Endometrial microvascular endothelial cells (primary cell): ENCODE data around the gene ADCY3. TPM values are rescaled to one million over a fixed set of nuclear protein-coding genes. Genes with fewer than 3 reads are reported as not detected.
"Not testable (repeated sequence)": the region's sequence is repeated elsewhere in the genome, so short reads cannot be mapped to it uniquely, and the experiment has no call there.

ENCODE experiments used
- in situ Hi-C: cut with HindIII; loops from 2 replicates; pipeline ENCODE4 v1.10.0; 2017; ENCODE audit warnings: low sequenced_read_pairs, low pct_unique_long_range_greater_than_20kb; ENCODE audit errors: inconsistent ontology term
- total RNA-seq: library from RNA; depleted of rRNA; stranded (reverse); fragments of >200 nt; gene quantifications from one replicate; pipeline ENCODE4 v1.2.3, GENCODE V29; 2015; ENCODE audit errors: inconsistent ontology term

The ADCY3 gene
- total RNA-seq, 1 donor from 2014 or later, result 38.0 TPM

DNA sequence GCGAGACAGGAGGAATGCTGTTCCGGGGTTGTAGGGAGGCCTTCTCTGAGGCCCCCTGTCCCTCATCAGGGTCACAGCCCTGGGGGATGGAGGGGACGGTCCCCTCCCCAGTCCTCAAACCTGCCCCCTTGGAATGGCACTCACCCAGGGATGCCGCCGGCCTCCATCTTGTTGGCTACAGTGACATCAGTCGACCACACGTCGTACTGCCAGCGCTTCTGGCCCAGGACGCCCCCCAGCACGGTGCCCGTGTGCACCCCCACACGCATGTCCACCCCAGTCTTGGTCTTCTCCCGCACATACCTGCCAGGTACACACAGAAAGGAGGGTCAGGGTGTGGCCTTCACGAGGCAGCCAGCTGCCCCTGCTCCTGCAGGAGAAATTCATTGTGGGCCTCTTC, 80.3 kb downstream of the ADCY3 start:
- in situ Hi-C loops, result no loop called here

- in situ Hi-C loops, result no loop called here
Observed at GRCh38 chr2:24838541-24838940, 81.5 kb downstream of the ADCY3 start.

GRCh38 chr2:24837996-24838513, 82.0 kb downstream of the ADCY3 start:
- in situ Hi-C loops, result no loop called here

DNA sequence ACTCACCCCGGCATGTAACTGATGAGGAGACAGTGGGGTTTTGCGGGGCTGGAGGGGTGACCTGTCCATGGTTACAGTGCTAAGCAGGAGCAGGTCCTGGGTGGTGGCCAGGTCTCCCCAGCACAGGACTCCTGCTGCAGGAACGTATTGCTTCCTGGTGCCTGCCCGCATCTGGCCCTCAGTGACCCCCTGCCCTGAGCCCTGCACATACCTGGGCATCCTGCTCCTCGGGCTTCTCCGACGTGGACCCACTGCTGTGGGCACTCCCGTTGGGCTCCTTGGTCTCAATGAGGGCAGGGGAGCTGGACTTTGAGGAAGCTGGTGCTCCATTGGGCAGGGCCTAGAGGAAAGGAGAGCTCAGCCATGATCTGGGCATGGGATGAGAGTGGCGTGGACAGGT, 83.3 kb downstream of the ADCY3 start:
- in situ Hi-C loops, result no loop called here

- in situ Hi-C loops, result no loop called here
Observed at GRCh38 chr2:24836206-24836605, 83.8 kb downstream of the ADCY3 start.

DNA sequence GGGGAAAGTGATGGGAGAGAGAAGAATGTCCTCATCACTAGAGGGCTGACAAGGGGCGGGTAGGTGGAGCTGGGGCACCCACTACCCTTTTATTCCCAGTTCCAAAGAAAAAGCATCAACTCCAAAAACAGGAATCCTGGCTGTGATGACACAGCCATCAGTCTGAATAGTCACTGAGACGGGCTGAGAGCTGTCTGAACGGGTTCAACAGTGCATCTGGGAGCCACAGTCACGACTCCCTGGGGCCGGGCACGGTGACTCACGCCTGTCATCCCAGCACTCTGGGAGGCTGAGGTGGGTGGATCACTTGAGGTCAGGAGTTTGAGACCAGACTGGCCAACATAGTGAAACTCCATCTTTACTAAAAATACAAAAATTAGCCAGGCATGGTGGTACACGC, 84.6 kb downstream of the ADCY3 start:
- in situ Hi-C loops, result not testable (repeated sequence)

DNA sequence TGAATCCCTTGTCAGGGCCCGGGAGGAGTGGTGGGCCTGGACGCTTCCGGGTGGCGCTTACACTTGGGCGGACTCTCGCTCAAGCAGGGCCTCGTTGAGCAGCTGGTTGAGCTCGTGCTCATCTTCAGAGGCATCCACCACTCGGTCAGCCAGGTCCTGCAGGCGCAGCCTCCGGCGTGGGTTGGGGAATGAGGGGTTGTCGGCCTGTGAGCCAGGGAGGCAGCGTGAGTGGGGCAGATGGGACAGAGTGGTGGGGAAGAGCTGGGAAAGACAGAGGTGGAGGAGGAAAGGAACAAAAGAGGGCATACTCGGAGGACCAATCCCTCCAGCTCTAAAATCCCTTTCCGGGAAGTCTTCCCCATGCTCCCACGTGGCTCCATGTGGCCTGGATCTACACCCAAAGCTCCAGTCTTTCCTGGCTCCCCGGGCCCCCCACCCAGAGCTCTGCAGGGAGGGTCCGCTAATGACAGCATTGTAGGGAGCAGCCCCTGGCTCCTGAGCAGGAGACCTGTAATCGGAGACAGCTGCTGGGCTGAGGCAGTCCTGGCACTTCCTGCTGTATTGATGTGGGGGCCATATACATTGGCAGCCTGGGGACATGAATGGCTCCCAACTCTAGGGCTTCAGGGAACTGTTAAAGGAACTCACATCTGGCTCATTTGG, 85.2 kb downstream of the ADCY3 start:
- in situ Hi-C loops, result no loop called here

DNA sequence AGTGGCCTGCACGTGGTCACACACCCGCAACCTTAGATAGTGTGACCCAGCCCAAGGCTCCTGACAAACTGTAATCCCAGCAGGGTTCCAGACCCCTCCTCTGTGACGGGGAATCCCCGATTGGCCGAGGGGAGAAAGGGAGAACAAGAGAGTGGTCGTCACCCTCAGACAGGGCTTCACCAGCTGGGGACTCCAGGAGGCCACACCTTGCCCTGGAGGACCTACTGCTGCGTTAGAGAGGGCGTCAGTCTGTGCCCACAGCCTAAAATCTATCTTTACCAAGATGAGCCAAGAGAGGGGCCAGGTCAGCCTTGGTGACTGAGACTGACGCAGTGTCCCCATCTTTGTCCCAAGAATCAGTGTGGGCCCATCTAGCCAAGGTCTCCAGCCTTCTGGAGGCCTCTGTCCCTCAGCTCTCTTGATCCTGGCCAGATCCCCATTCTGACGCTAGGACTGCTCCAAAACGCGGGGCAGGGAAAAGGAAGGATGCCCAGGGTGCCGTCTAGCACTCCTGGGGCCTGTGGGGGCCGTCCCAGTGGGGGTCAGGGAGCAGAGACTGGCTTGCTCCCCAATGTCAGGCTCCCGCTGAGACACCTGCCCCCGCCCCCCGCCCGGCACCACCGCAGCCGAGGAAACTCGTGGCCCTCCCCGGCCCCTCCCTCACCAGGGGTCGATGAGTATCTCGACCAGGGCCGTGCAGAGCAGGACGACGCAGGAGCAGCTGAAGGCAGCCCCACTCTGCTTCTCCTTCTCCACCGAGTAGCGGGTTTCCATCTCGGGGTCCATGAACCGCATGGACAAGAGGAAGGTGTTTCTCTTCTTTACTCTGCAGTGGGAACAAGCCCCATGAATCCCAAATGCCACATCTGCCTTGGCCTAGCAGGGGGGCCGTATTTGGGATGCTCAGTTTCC, 86.0 kb downstream of the ADCY3 start:
- in situ Hi-C loops, result no loop called here

DNA sequence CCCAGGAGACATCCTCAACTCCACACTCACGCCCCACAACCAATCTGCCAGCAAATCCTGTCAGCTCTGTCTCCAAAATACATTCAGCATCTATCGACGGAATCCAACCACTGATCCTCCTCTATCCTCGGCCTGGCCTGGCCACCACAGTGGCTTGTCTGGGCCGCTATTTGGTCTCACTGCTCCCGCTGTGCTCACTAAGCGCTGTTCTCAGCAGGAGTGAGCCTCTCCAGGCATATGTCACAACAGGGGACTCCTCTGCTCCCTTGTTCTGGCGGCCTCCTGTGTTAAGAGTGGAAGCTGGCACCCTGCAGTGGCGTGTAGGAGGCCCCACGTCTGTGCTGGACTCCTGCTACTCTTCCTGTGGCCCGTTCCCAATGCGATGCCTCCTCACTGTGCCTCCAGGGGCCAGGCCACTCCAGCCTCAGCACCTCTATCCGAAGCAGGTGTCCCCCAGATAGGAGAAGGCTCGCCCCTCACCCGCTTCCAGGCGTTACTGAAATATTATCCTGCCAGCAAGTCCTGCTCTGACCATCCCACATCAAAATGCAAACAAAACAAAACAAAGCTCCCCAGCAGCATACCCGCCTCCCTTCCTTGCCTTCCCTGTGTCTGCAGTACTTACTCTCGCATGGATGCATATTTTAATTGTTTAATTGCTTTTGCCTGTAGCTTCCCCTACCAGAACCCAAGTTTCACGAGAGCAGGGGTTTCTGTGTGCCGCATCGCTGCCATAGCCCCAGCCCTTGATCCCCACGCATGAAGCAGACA, 86.9 kb downstream of the ADCY3 start:
- in situ Hi-C loops, result no loop called here

DNA sequence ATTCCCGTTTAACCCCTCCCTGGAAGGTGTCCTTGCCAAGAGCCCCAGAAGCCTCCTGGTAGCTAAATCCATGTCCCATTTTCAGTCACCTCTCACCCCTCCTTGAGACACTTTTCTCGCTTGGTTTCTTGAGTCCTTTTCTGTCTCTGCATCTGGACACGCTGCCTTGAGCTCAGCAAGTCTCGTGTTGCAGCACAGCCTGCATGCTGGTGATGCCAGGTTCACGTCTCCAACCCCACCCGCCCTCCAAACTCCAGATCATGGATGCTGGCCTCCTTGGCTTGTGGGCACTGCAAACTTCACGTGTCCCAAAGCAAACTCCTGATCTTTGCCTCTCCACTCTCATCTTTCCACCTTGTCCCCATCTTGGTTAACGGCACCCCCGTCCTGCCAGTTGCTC, 87.5 kb downstream of the ADCY3 start:
- in situ Hi-C loops, result no loop called here

GRCh38 chr2:24832073-24832461, 88.0 kb downstream of the ADCY3 start:
- in situ Hi-C loops, result no loop called here

DNA sequence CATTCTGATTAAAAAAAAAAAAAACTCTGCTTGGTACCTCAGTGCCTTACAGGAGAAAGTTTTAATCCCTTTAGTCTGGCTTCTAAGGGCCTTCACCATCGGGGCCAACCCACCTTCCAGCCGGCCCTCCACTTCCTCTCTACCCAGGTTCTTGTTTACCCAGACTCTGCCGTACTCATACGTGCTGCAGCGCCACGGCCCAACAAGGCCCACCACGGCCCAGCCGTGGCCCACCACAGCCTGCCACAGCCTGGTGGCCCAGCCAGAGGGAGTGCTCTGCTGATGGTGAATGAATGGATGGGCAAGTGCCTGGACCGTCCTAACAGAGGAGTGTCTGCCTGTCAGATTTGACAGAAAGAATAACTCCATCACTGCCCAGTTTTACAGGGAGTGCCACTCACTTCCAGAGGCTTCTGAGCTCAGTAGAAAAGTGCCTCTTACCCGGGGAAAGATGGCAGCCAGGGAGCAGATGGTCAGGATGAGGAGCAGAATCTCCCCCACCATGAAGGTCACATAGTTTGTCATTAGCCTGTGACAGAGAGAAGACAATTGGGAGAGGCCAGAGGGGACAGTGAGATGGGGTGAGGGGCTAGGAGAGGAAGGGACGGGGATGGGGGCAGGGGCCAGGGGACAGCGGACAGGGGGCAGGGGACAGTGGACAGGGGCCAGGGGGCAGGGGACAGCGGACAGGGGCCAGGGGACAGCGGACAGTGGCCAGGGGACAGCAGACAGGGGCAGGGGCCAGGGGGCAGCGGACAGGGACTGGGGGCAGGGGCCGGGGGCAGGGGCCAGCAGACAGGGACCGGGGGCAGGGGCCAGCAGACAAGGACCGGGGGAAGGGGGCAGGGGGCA, 88.6 kb downstream of the ADCY3 start:
- in situ Hi-C loops, result no loop called here

- in situ Hi-C loops, result no loop called here
Observed at GRCh38 chr2:24830786-24831185, 89.3 kb downstream of the ADCY3 start.

DNA sequence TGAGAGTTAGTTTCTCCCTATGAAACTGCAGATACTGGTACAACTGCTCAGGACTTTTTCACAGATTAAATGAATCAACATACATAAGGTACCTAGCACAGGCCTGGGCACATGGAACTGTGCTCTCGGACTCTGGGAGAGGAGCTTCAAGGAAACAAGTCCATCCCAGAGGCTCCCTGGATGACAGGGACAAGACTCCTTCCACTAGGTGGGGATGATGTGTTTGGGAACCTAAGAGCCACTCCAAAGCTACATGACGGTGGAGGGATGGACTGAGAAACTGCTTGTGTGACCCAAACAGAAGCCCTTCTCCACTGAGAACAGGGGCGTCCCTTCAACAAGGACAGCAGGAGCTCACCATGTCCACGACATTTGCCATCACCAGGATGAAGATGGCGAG, 89.7 kb downstream of the ADCY3 start:
- in situ Hi-C loops, result no loop called here

DNA sequence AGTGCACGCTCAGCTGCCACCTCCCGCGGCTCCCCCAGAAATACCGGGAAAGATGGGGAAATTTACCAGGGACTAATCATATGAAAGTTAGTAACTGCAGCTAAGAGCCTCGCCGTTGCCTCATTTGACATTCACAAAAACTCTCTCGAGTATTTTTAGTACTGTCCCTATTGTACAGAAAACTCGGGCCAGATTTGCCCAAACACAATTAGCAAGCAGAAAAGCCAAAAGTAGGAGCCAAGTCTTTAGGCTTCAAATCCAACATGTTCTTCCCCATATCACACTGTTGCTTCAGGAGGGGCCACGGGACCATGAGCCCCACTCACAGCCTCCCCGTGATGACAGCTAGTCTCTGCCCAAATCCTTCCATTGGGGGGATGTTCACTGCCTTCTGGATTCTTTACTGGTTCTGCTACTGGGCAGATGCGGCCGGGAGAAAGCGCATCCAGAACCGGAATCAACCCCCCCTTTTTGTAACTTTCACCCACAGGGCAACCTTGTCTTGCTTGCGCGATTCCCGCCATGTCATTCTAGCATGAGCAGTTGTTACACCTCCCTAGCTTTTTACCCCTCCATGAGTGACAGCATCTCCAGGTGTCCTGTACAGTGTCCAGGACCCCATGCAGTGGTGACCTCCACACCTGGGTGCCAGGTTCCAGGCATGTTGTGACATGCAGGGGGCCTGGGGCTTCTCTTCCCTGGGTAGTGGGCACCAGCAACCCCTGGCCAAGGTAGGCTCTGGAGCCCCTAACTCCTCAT, 91.6 kb downstream of the ADCY3 start:
- in situ Hi-C loops, result no loop called here

DNA sequence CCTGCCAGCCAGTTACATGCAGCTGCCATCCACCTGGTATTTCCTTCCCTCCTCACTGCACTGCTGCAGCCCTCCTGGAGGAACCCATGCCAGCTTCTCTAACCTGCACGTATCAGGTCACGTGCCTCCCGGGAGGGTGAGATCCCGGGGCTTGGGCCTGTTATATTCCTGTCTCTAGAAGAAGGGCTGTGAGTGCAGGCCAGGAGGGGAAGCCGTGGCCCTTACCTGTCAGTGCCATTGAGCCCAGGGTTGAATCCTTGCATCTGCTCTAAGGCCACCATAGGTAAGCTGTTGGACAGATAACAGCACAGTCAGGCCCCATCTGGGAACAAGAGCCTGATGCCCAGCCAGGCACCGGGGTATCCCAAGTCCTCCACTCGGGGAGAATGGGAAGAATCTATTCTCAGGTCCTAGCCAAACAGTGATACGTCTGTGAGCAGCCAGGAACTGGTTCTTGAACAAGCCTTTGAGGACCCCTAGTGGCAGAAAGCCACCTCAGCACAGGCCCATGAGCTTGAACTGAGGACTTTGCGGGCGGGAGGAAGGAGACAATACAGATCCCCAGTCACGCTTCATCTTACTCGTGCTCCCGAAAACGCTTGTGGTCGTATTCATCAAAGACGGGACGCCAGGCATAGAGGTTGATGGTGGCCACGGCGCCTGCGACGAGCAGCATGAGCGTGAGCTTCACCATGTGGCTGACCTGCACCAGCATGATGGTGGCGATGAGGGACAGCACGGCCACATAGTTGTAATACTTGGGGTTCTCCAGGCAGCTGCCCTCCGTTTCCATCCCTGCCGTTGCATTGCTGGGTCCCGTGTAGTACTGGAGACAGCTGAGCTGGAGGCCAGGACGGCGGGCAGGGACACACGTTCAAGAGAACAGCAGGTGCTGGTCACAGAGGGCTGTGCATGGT, 92.5 kb downstream of the ADCY3 start:
- in situ Hi-C loops, result no loop called here

DNA sequence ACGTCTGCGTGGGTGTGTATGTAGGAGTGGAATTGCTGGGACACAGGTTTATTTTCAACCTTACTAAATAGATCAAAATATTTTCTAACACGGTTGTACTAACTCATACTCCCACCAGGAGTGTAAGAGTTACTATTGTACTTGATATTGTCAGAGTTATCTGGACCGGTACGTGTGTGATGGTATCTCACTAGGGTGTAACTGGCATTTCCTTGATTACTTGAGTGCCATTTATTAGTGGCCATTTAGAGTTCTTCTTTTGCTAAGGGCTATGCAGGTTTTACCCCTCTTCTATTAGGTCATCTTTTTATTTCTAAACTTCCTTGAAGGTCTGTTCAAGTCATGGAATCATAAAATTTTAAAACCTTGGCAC, 93.3 kb downstream of the ADCY3 start:
- in situ Hi-C loops, result no loop called here
